ENCODE data around the gene MIGA2.

MIGA2 gene

GRCh38 chr9:129102791-129103594 is 66.6 kb downstream of the MIGA2 start:
- no peak overlapping the region for H3K4me3 ChIP-seq (ENCODE audit: low read length)
- no peak for TF ChIP-seq ZNF274 (IDR thresholded peaks at IDR 0.05; ENCODE audit: low read depth, low read length)

- no peak for TF ChIP-seq ZNF274 (IDR thresholded peaks at IDR 0.05; ENCODE audit: low read depth, low read length)
- H3K4me3 ChIP-seq (ENCODE audit: low read length): no peak overlapping the region
These were observed 67.2 kb downstream of the MIGA2 start for GRCh38 chr9:129103595-129103965.

GRCh38 chr9:129104051-129104450 is 67.6 kb downstream of the MIGA2 start:
- H3K4me3 ChIP-seq (ENCODE audit: low read length): no peak overlapping the region
- TF ChIP-seq ZNF274 (IDR thresholded peaks at IDR 0.05; ENCODE audit: low read depth, low read length): no peak

- no peak overlapping the region for H3K4me3 ChIP-seq (ENCODE audit: low read length)
- TF ChIP-seq ZNF274 (IDR thresholded peaks at IDR 0.05; ENCODE audit: low read depth, low read length): no peak
These were observed 69.7 kb downstream of the MIGA2 start for GRCh38 chr9:129105857-129106694.

GRCh38 chr9:129107651-129108050 is 71.2 kb downstream of the MIGA2 start:
- TF ChIP-seq ZNF274 (IDR thresholded peaks at IDR 0.05; ENCODE audit: low read depth, low read length): no peak
- no peak overlapping the region for H3K4me3 ChIP-seq (ENCODE audit: low read length)

- no peak overlapping the region for H3K4me3 ChIP-seq (ENCODE audit: low read length)
- TF ChIP-seq ZNF274 (IDR thresholded peaks at IDR 0.05; ENCODE audit: low read depth, low read length): no peak
These were observed 71.8 kb downstream of the MIGA2 start for GRCh38 chr9:129108083-129108804.

GRCh38 chr9:129108805-129109536 is 72.5 kb downstream of the MIGA2 start:
- no peak for TF ChIP-seq ZNF274 (IDR thresholded peaks at IDR 0.05; ENCODE audit: low read depth, low read length)
- H3K4me3 ChIP-seq (ENCODE audit: low read length): no peak overlapping the region

GRCh38 chr9:129109537-129109903 is 73.1 kb downstream of the MIGA2 start:
- no peak overlapping the region for H3K4me3 ChIP-seq (ENCODE audit: low read length)
- no peak for TF ChIP-seq ZNF274 (IDR thresholded peaks at IDR 0.05; ENCODE audit: low read depth, low read length)

GRCh38 chr9:129109952-129110739 is 73.7 kb downstream of the MIGA2 start:
- TF ChIP-seq ZNF274 (IDR thresholded peaks at IDR 0.05; ENCODE audit: low read depth, low read length): no peak
- H3K4me3 ChIP-seq (ENCODE audit: low read length): peak overlapping the region; percentile 67; the same call in 1 of the 2 replicates

- no peak for TF ChIP-seq ZNF274 (IDR thresholded peaks at IDR 0.05; ENCODE audit: low read depth, low read length)
- peak within 1 kb of the TSS; percentile 92 for H3K4me3 ChIP-seq (ENCODE audit: low read length)
These were observed 74.5 kb downstream of the MIGA2 start, which contains the start of the genes CRAT and PTPA for GRCh38 chr9:129110740-129111527. Gene CRAT, minus strand, starts transcription at chr9:129110793. Its CDS starts 284 bp downstream, at chr9:129110509. Gene PTPA, plus strand, starts transcription at chr9:129111415. Its CDS starts 186 bp downstream, at chr9:129111601.

- TF ChIP-seq ZNF274 (IDR thresholded peaks at IDR 0.05; ENCODE audit: low read depth, low read length): no peak
- peak overlapping the region; percentile 92 for H3K4me3 ChIP-seq (ENCODE audit: low read length)
These were observed 75.2 kb downstream of the MIGA2 start for GRCh38 chr9:129111528-129112151.

- peak overlapping the region; percentile 92 for H3K4me3 ChIP-seq (ENCODE audit: low read length)
These were observed 76.1 kb downstream of the MIGA2 start for GRCh38 chr9:129112526-129112925.

All from GM08714 (cell line).